Endothelial cell of umbilical vein (primary cell): Measurements from ENCODE around the gene GUCY1B1. TPM values are rescaled to one million over a fixed set of nuclear protein-coding genes. Genes with fewer than 3 reads are reported as not detected.

Experiments
- BruUV-seq: library from RNA; stranded (reverse); fragments of 400-500 nt; replicated peaks from 2 replicates; lab custom pipeline; 2021; lab: Mats Ljungman, UMichigan
- CTCF ChIA-PET: fragments of 300-600, 350-600 bp; sonication (Branson Sonifier 250); formaldehyde crosslinking; loops from one replicate; lab custom pipeline; 2021; ENCODE audit warnings: antibody characterized with exemption, inconsistent platforms; lab: Charles Lee
- POLR2A ChIA-PET: fragments of 300-600, 350-600 bp; sonication (Branson Sonifier 250); formaldehyde crosslinking; loops from one replicate; lab custom pipeline; 2021; ENCODE audit warnings: antibody characterized with exemption, inconsistent platforms; lab: Charles Lee
- DNase-seq: peaks from one replicate; pipeline ENCODE4 v3.0.0-alpha.2; 2011; ENCODE audit warnings: low read depth, low spot score
- FAIRE-seq: peaks from 2 replicates; lab custom pipeline; 2011; peaks lifted over from hg19 to GRCh38; lab: Jason Lieb, UNC
- H2AFZ ChIP-seq: 2 replicates; pipeline ENCODE4 v1.6.0; 2012; ENCODE audit warnings: low read depth, low read length, control low read depth, inconsistent platforms
- H3K27ac ChIP-seq: 2 replicates; pipeline ENCODE4 v1.5.1; 2011; ENCODE audit warnings: low read depth, mild to moderate bottlenecking, control low read depth, low read length, moderate library complexity; ENCODE audit not compliant: insufficient read depth
- H3K27me3 ChIP-seq, 2 experiments: 2 replicates each; pipeline versions ENCODE4 v1.6.0 to v1.6.1; 2011; ENCODE audit warnings: low read length in 2 of 2, mixed read lengths in 1 of 2; ENCODE audit not compliant: control insufficient read depth in 2 of 2, insufficient read depth in 2 of 2
- H3K36me3 ChIP-seq, 2 experiments: 2 replicates in 1 of 2; 3 replicates in 1 of 2; pipeline ENCODE4 v1.5.1; 2011; ENCODE audit warnings: low read length in 2 of 2, mild to moderate bottlenecking in 1 of 2, moderate library complexity in 1 of 2; ENCODE audit not compliant: control insufficient read depth in 2 of 2, insufficient read depth in 2 of 2; ENCODE audit errors: extremely low read depth in 1 of 2
- H3K4me1 ChIP-seq: 3 replicates; pipeline ENCODE4 v1.5.1; 2011; ENCODE audit warnings: mild to moderate bottlenecking, low read length; ENCODE audit not compliant: control insufficient read depth, insufficient read depth; ENCODE audit errors: extremely low read depth
- H3K4me2 ChIP-seq: 2 replicates; pipeline ENCODE4 v1.6.1; 2011; ENCODE audit warnings: low read length, control low read depth, mixed read lengths; ENCODE audit not compliant: insufficient read depth
- H3K4me3 ChIP-seq, 3 experiments: fragments of 200-600 bp in 1 of 3; sonication (generic), shearing (Covaris generic) in 1 of 3; replicated peaks in 1 of 3; 2 replicates each; pipeline ENCODE4 v1.5.1; 2011 to 2016; ENCODE audit warnings: control low read depth in 3 of 3, low read length in 3 of 3, mild to moderate bottlenecking in 2 of 3, inconsistent platforms in 1 of 3, low read depth in 1 of 3, moderate library complexity in 1 of 3; ENCODE audit not compliant: insufficient read depth in 1 of 3
- H3K79me2 ChIP-seq: 2 replicates; pipeline ENCODE4 v1.6.0; 2012; ENCODE audit warnings: low read length, inconsistent platforms; ENCODE audit not compliant: control insufficient read depth, insufficient read depth
- H3K9ac ChIP-seq: replicated peaks from 2 replicates; pipeline ENCODE3; 2011; ENCODE audit warnings: low read length, control low read depth; ENCODE audit not compliant: insufficient read depth; ENCODE audit errors: extremely low read depth
- H3K9me1 ChIP-seq: replicated peaks from 3 replicates; pipeline ENCODE4 v1.6.0; 2011; ENCODE audit warnings: mild to moderate bottlenecking, low read length; ENCODE audit not compliant: control insufficient read depth, insufficient read depth; ENCODE audit errors: extremely low read depth
- H3K9me3 ChIP-seq: replicated peaks from 2 replicates; pipeline ENCODE4 v1.5.1; 2012; ENCODE audit warnings: low read length, inconsistent platforms; ENCODE audit not compliant: control insufficient read depth, insufficient read depth
- H4K20me1 ChIP-seq: replicated peaks from 2 replicates; pipeline ENCODE3; 2011; ENCODE audit warnings: mild to moderate bottlenecking, low read length; ENCODE audit not compliant: control insufficient read depth, insufficient read depth; ENCODE audit errors: extremely low read depth
- JUN ChIP-seq: IDR thresholded peaks from 2 replicates; pipeline ENCODE4 v1.6.1; 2011; ENCODE audit warnings: borderline replicate concordance, low read depth; ENCODE audit not compliant: insufficient read length, insufficient read depth
- MYC ChIP-seq: IDR thresholded peaks from one replicate; pipeline ENCODE4 v1.6.1; 2011; ENCODE audit warnings: mild to moderate bottlenecking, low read depth, low read length
- POLR2A ChIP-seq: IDR thresholded peaks from 2 replicates; pipeline ENCODE4 v1.6.1; 2012; ENCODE audit warnings: low read depth, mild to moderate bottlenecking, control low read depth, low read length
- POLR2AphosphoS5 ChIP-seq: IDR thresholded peaks from 2 replicates; pipeline ENCODE4 v1.6.1; 2012; ENCODE audit warnings: low read depth, mild to moderate bottlenecking, control low read depth, low read length, moderate library complexity; ENCODE audit not compliant: insufficient read depth
- dilution Hi-C: fragments of 300-500 bp; cut with MboI; formaldehyde crosslinking; loops from one replicate; pipeline ENCODE4 v1.15.0; 2019; ENCODE audit warnings: low sequenced_read_pairs; ENCODE audit not compliant: extremely low pct_ligation_motif_present
- intact Hi-C: fragments of 100-400 bp; cut with micrococcal nuclease; formaldehyde crosslinking; loops from one replicate; pipeline ENCODE4 v1.10.0; 2022
- polyA plus RNA-seq, 4 experiments: library from polyadenylated mRNA; depleted of rRNA in 3 of 4; stranded (reverse) in 3 of 4; unstranded in 1 of 4; fragments of >200 nt; gene quantifications; 2 replicates each; pipeline versions ENCODE4 v1.2.1 to v1.2.3, GENCODE V29; 2011 to 2012; ENCODE audit warnings: missing spikeins in 1 of 4
- total RNA-seq: library from RNA; stranded (reverse); gene quantifications from 2 replicates; pipeline ENCODE4 v1.2.3, GENCODE V29; 2021

Gene GUCY1B1
- total and polyA plus RNA-seq, 2 donors (not counting 3 experiments of a cell fraction or from before 2014, with no cell fraction given), result 1.9 to 4.7 TPM

GRCh38 chr4:155855897-155856296 lies 97.1 kb downstream of the GUCY1B1 start:
- no TSS peak for BruUV-seq
- dilution Hi-C loops, result no loop called here
- no peaks in the 10 kb centered on the region for H3K4me1 ChIP-seq
- no peak overlapping the region for H3K9ac ChIP-seq
- H3K4me3 ChIP-seq, result no peak overlapping the region
- ChIA-PET POLR2A (no interaction called here), CTCF (no interaction called here)
- no peaks in the 10 kb centered on the region for H3K9me3 ChIP-seq
- no peak for FAIRE-seq
- H2AFZ ChIP-seq, result no peak overlapping the region
- H4K20me1 ChIP-seq, result no peaks in the 10 kb centered on the region
- H3K9me1 ChIP-seq, result no peaks in the 10 kb centered on the region
- TF ChIP-seq JUN, result no peak
- TF ChIP-seq POLR2A, result no peak
- TF ChIP-seq MYC, result no peak
- TF ChIP-seq POLR2AphosphoS5, result no peak
- DNase-seq, result no peak
- intact Hi-C loops, result no loop called here
- H3K4me2 ChIP-seq, result no peak overlapping the region
- H3K27me3 ChIP-seq, result no peaks in the 10 kb centered on the region
- no peaks in the 10 kb centered on the region for H3K36me3 ChIP-seq
- no peaks in the 10 kb centered on the region for H3K79me2 ChIP-seq
- no peak overlapping the region for H3K27ac ChIP-seq

Other genes with a start within 250 kb of the GUCY1B1 start
- gene GUCY1A1, start 92.2 kb upstream of the GUCY1B1 start, total RNA-seq, result 4.4 and 7.5 TPM in 2 replicates
- gene GUCY1A1, start 92.2 kb upstream of the GUCY1B1 start, polyA plus RNA-seq, result 1.2 and 1.3 TPM in 2 replicates
- gene ASIC5, start 107.3 kb downstream of the GUCY1B1 start, total RNA-seq, result not detected in 2 replicates
- gene ASIC5, start 107.3 kb downstream of the GUCY1B1 start, polyA plus RNA-seq, result not detected in 2 replicates
- not detected in 2 replicates for gene TDO2, start 144.7 kb downstream of the GUCY1B1 start, total RNA-seq
- gene TDO2, start 144.7 kb downstream of the GUCY1B1 start, polyA plus RNA-seq, result not detected in 2 replicates
- 6.7 and 7.9 TPM in 2 replicates for gene CTSO, start 194.8 kb downstream of the GUCY1B1 start, total RNA-seq
- gene CTSO, start 194.8 kb downstream of the GUCY1B1 start, polyA plus RNA-seq, result 8.5 and 8.9 TPM in 2 replicates